22Rv1 (cell line): ENCODE data around the gene NOTCH1.

Experiments used
- H3K27ac ChIP-seq: fragments of 450-650 bp; 2 replicates; pipeline ENCODE4 v1.5.1; 2017
- CTCF ChIP-seq: fragments of 450-650 bp; IDR thresholded peaks from 2 replicates; pipeline ENCODE4 v1.5.1; 2017; ENCODE audit warnings: mild to moderate bottlenecking
- ZFX ChIP-seq: fragments of 450-650 bp; IDR thresholded peaks from 2 replicates; pipeline ENCODE4 v1.6.1; 2017; ENCODE audit warnings: antibody characterized with exemption, borderline replicate concordance

NOTCH1 gene

GRCh38 chr9:136536051-136536720 lies 9.7 kb downstream of the NOTCH1 start:
- no peak for TF ChIP-seq ZFX
- no peak for TF ChIP-seq CTCF
- H3K27ac ChIP-seq, result no peak overlapping the region

- H3K27ac ChIP-seq, result no peak overlapping the region
- TF ChIP-seq ZFX, result no peak
- no peak for TF ChIP-seq CTCF
These were observed 10.8 kb downstream of the NOTCH1 start for GRCh38 chr9:136535070-136535469.

- H3K27ac ChIP-seq, result no peak overlapping the region
- TF ChIP-seq ZFX, result no peak
- no peak for TF ChIP-seq CTCF
These were observed 11.5 kb downstream of the NOTCH1 start for GRCh38 chr9:136534366-136534765.

DNA sequence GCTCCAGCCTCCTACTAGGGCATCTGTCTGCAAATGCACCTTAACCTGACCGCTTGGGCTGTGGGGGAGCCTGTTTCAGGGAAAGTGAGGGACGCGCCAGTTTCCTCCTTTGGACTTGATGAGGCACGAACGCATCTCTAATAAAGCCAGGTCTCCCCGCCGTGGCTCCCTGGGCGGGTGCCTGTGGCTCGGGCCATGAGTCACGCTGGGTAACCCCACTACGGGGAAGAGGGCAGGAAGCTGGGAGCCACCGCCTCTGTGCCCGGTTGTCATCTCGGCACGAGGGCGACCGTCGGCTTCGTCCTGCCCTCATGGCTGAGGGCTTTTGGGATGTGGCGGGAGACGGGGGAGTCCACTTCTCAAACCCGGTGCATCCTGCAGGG lies 12.1 kb downstream of the NOTCH1 start:
- no peak for TF ChIP-seq CTCF
- no peak for TF ChIP-seq ZFX
- H3K27ac ChIP-seq, result no peak overlapping the region

DNA sequence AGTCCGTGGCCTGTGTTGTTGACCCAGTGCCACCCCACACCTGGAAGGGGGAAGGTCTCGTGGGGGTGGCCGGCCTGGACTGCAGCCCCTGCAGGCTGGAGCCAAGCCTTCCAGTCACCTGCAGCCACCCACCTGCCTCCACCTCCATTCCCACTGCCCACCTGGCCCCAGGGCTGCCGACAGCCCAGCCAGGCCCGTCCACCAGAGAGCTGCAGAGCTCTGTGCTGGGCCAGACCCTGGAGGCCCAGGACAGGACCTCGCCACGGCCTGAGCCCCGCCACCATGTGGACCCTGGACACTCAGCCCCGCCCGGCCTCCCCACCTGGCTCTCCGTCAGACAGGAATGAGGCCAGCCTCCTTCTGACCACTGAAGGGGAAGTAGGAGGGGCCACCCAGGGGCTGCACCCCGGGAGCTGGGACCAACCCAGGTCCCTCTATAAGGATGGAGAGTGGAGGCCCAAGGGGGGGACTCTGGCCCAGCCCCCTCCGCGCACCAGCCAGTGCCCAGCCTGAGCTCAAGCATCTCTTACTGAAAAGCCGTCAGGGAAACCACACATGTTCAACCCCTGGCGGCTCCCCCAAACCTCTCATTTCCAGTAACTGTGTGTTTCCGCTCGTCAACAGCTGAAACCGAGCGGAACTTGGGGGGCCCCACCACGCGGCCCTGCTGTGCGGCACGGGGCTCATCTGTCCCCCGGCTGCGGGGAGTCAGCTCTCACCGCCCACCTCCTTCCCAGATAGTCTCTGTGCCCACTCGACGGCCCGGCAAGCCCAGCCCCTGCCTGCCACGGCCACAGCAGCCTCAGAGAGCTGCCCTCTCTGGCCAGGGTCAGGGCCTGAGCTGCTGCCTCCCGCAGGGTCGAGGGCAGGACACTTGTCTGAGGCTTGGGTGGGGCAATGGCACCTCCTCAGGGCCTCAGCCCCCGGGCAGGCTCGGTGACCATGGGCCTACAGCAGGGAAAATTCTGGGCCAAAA lies 12.8 kb downstream of the NOTCH1 start:
- no peak for TF ChIP-seq CTCF
- TF ChIP-seq ZFX, result no peak
- no peak overlapping the region for H3K27ac ChIP-seq

- no peak overlapping the region for H3K27ac ChIP-seq
- TF ChIP-seq CTCF (no peak), ZFX (no peak)
These were observed 13.7 kb downstream of the NOTCH1 start for GRCh38 chr9:136531904-136532798.
